Measurements from ENCODE around the gene MTMR10. TPM values are rescaled to one million over a fixed set of nuclear protein-coding genes. Genes with fewer than 3 reads are reported as not detected.

Gene MTMR10
- total RNA-seq, 1 donor, result 13.2 TPM

Small RNA genes lying within 50 kb of the gene (small RNA-seq; reads per million reads assigned to genes)
- not detected for gene RNU6-466P

Other genes with a start within 250 kb of the MTMR10 start
- 11.0 TPM for gene FAN1, start 87.7 kb downstream of the MTMR10 start, total RNA-seq
- gene TRPM1, start 110.1 kb upstream of the MTMR10 start, total RNA-seq, result under 0.01 TPM

Measured in hematopoietic multipotent progenitor cell (in vitro differentiated cells).